ENCODE results near the gene CDC42EP2.

CDC42EP2 gene

DNA sequence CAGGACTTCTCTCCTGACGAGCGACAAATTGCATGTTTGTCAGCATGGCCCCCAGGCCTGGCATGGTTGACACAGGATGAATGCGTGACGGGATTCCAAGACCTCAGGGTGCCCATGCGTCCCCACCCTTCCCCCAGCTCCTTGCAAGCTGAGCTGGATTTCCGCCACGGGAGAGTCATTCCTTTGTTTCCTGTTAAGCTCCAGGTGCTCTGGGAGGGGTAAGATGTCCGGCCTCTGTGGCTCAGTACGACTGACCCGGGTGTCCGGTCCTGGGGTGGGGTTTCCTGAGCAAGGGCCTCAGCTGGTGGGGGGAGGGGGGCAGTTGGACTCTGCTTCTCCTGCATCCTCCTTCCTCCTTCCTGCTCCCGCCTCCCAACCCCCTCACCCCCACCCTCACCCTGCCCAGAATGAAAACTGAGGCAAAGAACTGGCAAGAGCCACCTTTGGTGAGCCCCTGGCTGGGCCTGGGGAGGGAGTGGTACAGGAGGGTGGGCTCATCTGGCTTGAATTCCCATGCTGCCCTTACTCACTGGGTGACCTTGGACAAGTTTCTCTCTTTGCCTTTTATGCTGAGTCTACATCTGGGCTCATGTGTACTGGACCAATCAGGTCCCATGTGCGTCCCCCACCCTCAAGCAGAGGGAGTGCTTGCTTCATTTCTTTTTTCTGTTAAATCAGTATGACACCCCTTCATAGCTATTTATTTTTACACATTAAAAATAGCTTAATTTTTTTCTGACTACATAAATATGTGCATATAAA lies 2.5 kb downstream of the CDC42EP2 start:
- H3K36me3 ChIP-seq (ENCODE audit: control insufficient read depth in 4 of 4, insufficient read depth in 4 of 4, low read length in 3 of 4), result peaks cover 0 to 8% (median 4%) of the 10 kb centered on the region in 4 experiments
- WGBS (ENCODE audit: insufficient coverage), result 89% methylated on average over 5 of the region's 13 CpGs
- no peak for DNase-seq
- H3K27ac ChIP-seq (ENCODE audit: insufficient read depth in 1 of 2, low read depth in 1 of 2, low read length in 2 of 2, poor library complexity in 1 of 2, severe bottlenecking in 2 of 2), result no peak overlapping the region
- H3K27me3 ChIP-seq (replicated peaks in 2 of 5; ENCODE audit: control insufficient read depth in 4 of 5, insufficient read depth in 5 of 5, low read length in 4 of 5), result peaks cover 0 to 11% (median 0%) of the 10 kb centered on the region in 5 experiments
- no peak overlapping the region for H3K4me3 ChIP-seq (ENCODE audit: control insufficient read depth in 1 of 7, extremely low read depth in 1 of 7, insufficient read depth in 4 of 7, low read depth in 2 of 7, low read length in 6 of 7)
- no peaks in the 10 kb centered on the region for H3K9me3 ChIP-seq (ENCODE audit: control extremely low read depth in 1 of 5, control insufficient read depth in 4 of 5, insufficient read depth in 2 of 5, low read depth in 1 of 5, low read length in 4 of 5)
- H3K4me1 ChIP-seq (ENCODE audit: control extremely low read depth in 1 of 4, control insufficient read depth in 4 of 4, insufficient read depth in 4 of 4, low read length in 3 of 4), result peaks cover 0 to 22% (median 12%) of the 10 kb centered on the region in 4 experiments
- CTCF ChIA-PET, result interaction anchor here (0.6 to 9.9 kb wide), 21 partner anchors 12 to 204 kb away, joined by 3 to 224 read pairs (median 6); partner anchors contain the start of genes DPF2, POLA2 and TIGD3
- POLR2A ChIA-PET, result interaction anchor here (0.6 to 1.3 kb wide), 2 partner anchors 40 to 118 kb away, joined by 4 read pairs; no protein-coding TSS in a partner anchor

DNA sequence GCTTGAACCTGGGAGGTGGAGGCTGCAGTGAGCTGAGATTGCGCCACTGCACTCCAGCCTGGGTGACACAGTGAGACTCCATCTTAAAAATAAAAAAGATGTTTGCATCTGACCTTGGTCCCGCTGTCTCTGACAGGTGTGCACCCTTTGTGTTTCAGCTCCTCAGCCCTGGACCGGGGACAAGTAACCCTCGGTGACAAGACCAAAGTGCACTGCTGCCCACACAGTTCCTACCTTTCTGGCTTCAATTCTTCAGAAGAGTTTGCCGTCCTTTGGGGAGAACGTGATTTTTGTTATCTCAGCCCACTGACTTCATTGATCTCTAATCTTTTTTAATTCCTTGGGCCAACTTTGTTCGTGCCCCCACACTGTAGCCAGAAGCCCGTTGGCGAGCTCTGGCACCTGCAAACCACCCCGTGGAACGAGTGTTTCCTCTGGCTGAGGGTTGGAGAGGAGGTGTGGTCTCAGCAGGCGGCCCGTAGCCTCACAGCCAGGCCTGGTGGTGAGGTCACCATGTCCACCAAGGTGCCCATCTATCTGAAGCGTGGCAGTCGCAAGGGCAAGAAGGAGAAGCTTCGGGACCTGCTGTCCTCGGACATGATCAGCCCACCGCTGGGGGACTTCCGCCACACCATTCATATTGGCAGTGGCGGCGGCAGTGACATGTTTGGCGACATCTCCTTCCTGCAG lies 5.9 kb downstream of the CDC42EP2 start:
- Histone ChIP-seq H3K36me3 (ENCODE audit: control insufficient read depth in 4 of 4, insufficient read depth in 4 of 4, low read length in 3 of 4) (peaks cover 0 to 10% (median 4%) of the 10 kb centered on the region in 4 experiments), H3K9me3 (ENCODE audit: control extremely low read depth in 1 of 5, control insufficient read depth in 4 of 5, insufficient read depth in 2 of 5, low read depth in 1 of 5, low read length in 4 of 5) (no peaks in the 10 kb centered on the region), H3K27ac (ENCODE audit: insufficient read depth in 1 of 2, low read depth in 1 of 2, low read length in 2 of 2, poor library complexity in 1 of 2, severe bottlenecking in 2 of 2) (no peak overlapping the region), H3K27me3 (replicated peaks in 2 of 5; ENCODE audit: control insufficient read depth in 4 of 5, insufficient read depth in 5 of 5, low read length in 4 of 5) (no peaks in the 10 kb centered on the region), H3K4me1 (ENCODE audit: control extremely low read depth in 1 of 4, control insufficient read depth in 4 of 4, insufficient read depth in 4 of 4, low read length in 3 of 4) (peaks cover 0 to 8% (median 3%) of the 10 kb centered on the region in 4 experiments), H3K4me3 (ENCODE audit: control insufficient read depth in 1 of 7, extremely low read depth in 1 of 7, insufficient read depth in 4 of 7, low read depth in 2 of 7, low read length in 6 of 7) (no peak overlapping the region)
- ChIA-PET POLR2A (no interaction called here), CTCF (interaction anchor here (1.3 to 17.7 kb wide), 4 partner anchors 9 to 48 kb away, joined by 3 to 284 read pairs (median 8); no protein-coding TSS in a partner anchor)
- DNase-seq, result no peak
- WGBS (ENCODE audit: insufficient coverage), result 94% methylated on average over 22 of the region's 22 CpGs

- WGBS (ENCODE audit: insufficient coverage), result 97% methylated on average over 15 of the region's 15 CpGs
- Histone ChIP-seq H3K9me3 (ENCODE audit: control extremely low read depth in 1 of 5, control insufficient read depth in 4 of 5, insufficient read depth in 2 of 5, low read depth in 1 of 5, low read length in 4 of 5) (no peaks in the 10 kb centered on the region), H3K4me3 (ENCODE audit: control insufficient read depth in 1 of 7, extremely low read depth in 1 of 7, insufficient read depth in 4 of 7, low read depth in 2 of 7, low read length in 6 of 7) (no peak overlapping the region), H3K36me3 (ENCODE audit: control insufficient read depth in 4 of 4, insufficient read depth in 4 of 4, low read length in 3 of 4) (peaks cover 0 to 10% (median 4%) of the 10 kb centered on the region in 4 experiments), H3K27ac (ENCODE audit: insufficient read depth in 1 of 2, low read depth in 1 of 2, low read length in 2 of 2, poor library complexity in 1 of 2, severe bottlenecking in 2 of 2) (no peak overlapping the region), H3K4me1 (ENCODE audit: control extremely low read depth in 1 of 4, control insufficient read depth in 4 of 4, insufficient read depth in 4 of 4, low read length in 3 of 4) (peaks cover 0 to 3% (median 0%) of the 10 kb centered on the region in 4 experiments), H3K27me3 (replicated peaks in 2 of 5; ENCODE audit: control insufficient read depth in 4 of 5, insufficient read depth in 5 of 5, low read length in 4 of 5) (no peaks in the 10 kb centered on the region)
- ChIA-PET CTCF (interaction anchor here (1.2 to 17.7 kb wide), 4 partner anchors 12 to 48 kb away, joined by 3 to 284 read pairs (median 4); no protein-coding TSS in a partner anchor), POLR2A (no interaction called here)
- no peak for DNase-seq
These were observed 6.4 kb downstream of the CDC42EP2 start for GRCh38 chr11:65321076-65321475.

DNA sequence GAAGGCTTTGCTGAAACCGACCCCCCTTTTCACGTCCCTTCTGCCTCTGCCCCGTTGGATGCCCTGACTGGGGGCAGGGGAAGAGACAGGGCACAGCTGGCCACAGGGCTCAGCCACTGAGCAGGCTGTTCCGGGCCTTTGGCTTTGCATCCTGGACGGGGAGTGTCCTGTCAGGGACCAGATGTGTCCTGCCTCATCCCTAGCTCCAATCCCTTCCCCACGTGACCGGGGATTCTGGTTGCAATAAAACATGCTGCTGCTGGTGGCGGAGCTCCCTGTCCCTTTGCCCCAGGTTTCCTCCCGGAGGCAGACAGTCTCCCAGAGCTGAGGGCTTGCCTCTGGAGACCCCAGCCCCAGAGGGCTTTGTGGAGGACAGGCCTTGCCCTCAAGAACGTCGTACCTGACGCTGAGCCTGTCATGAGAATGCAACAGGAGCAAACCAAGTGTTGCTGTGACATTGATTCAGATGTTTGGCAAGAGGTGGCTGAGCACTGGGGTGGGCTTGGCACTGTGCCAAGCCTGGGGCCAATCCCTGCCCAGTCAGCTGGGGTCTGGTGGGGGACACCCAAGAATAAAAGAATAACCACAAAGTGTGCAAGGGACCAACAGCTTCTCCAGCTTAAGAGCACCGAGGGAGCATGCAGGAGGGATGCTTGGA lies 7.3 kb downstream of the CDC42EP2 start:
- H3K27ac ChIP-seq (ENCODE audit: insufficient read depth in 1 of 2, low read depth in 1 of 2, low read length in 2 of 2, poor library complexity in 1 of 2, severe bottlenecking in 2 of 2), result no peak overlapping the region
- CTCF ChIA-PET, result interaction anchor here (1.2 to 17.7 kb wide), 7 partner anchors 10 to 49 kb away, joined by 3 to 284 read pairs (median 3); no protein-coding TSS in a partner anchor
- POLR2A ChIA-PET, result no interaction called here

DNA sequence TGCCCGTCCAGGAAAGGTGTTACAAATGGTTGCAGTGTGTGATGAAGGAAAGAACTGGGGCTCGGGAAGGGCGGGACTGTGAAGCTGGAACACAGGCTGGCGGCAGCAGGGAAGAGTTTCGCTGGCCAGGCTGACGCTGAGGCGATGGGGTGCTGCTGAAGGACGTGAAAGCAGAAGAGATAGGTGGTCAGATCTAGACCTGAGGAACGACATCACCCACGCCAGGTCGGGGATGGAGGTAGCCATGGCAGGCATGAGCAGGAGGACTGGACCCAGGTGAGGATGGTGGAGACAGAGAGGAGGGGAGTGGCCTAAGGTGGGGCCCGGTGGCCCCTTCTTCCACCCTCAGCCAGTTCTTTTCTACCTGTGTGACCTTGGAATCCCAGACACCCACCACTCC lies 9.1 kb downstream of the CDC42EP2 start:
- H3K36me3 ChIP-seq (ENCODE audit: control insufficient read depth in 4 of 4, insufficient read depth in 4 of 4, low read length in 3 of 4), result peaks cover 0 to 10% (median 4%) of the 10 kb centered on the region in 4 experiments
- H3K4me1 ChIP-seq (ENCODE audit: control extremely low read depth in 1 of 4, control insufficient read depth in 4 of 4, insufficient read depth in 4 of 4, low read length in 3 of 4), result no peaks in the 10 kb centered on the region
- no peaks in the 10 kb centered on the region for H3K27me3 ChIP-seq (replicated peaks in 2 of 5; ENCODE audit: control insufficient read depth in 4 of 5, insufficient read depth in 5 of 5, low read length in 4 of 5)
- DNase-seq, result no peak
- H3K4me3 ChIP-seq (ENCODE audit: control insufficient read depth in 1 of 7, extremely low read depth in 1 of 7, insufficient read depth in 4 of 7, low read depth in 2 of 7, low read length in 6 of 7), result no peak overlapping the region
- H3K27ac ChIP-seq (ENCODE audit: insufficient read depth in 1 of 2, low read depth in 1 of 2, low read length in 2 of 2, poor library complexity in 1 of 2, severe bottlenecking in 2 of 2), result no peak overlapping the region
- no peaks in the 10 kb centered on the region for H3K9me3 ChIP-seq (ENCODE audit: control extremely low read depth in 1 of 5, control insufficient read depth in 4 of 5, insufficient read depth in 2 of 5, low read depth in 1 of 5, low read length in 4 of 5)
- WGBS (ENCODE audit: insufficient coverage), result 96% methylated on average over 11 of the region's 12 CpGs
- POLR2A ChIA-PET, result no interaction called here
- CTCF ChIA-PET, result interaction anchor here (12.0 to 17.7 kb wide), 2 partner anchors 11 to 51 kb away, joined by 153 to 284 read pairs; partner anchors contain the start of gene CDC42EP2

More for the DNA sequence above, 7.3 kb downstream of the CDC42EP2 start:
- Histone ChIP-seq H3K27me3 (replicated peaks in 2 of 5; ENCODE audit: control insufficient read depth in 4 of 5, insufficient read depth in 5 of 5, low read length in 4 of 5) (no peaks in the 10 kb centered on the region), H3K9me3 (ENCODE audit: control extremely low read depth in 1 of 5, control insufficient read depth in 4 of 5, insufficient read depth in 2 of 5, low read depth in 1 of 5, low read length in 4 of 5) (no peaks in the 10 kb centered on the region), H3K36me3 (ENCODE audit: control insufficient read depth in 4 of 4, insufficient read depth in 4 of 4, low read length in 3 of 4) (peaks cover 0 to 10% (median 4%) of the 10 kb centered on the region in 4 experiments), H3K4me1 (ENCODE audit: control extremely low read depth in 1 of 4, control insufficient read depth in 4 of 4, insufficient read depth in 4 of 4, low read length in 3 of 4) (peaks cover 0 to 3% (median 0%) of the 10 kb centered on the region in 4 experiments), H3K4me3 (ENCODE audit: control insufficient read depth in 1 of 7, extremely low read depth in 1 of 7, insufficient read depth in 4 of 7, low read depth in 2 of 7, low read length in 6 of 7) (no peak overlapping the region)
- WGBS (ENCODE audit: insufficient coverage), result 95% methylated on average over 11 of the region's 13 CpGs
- no peak for DNase-seq

- Histone ChIP-seq H3K27ac (ENCODE audit: insufficient read depth in 1 of 2, low read depth in 1 of 2, low read length in 2 of 2, poor library complexity in 1 of 2, severe bottlenecking in 2 of 2) (no peak overlapping the region), H3K9me3 (ENCODE audit: control extremely low read depth in 1 of 5, control insufficient read depth in 4 of 5, insufficient read depth in 2 of 5, low read depth in 1 of 5, low read length in 4 of 5) (no peaks in the 10 kb centered on the region), H3K36me3 (ENCODE audit: control insufficient read depth in 4 of 4, insufficient read depth in 4 of 4, low read length in 3 of 4) (peaks cover 0 to 10% (median 4%) of the 10 kb centered on the region in 4 experiments), H3K4me3 (ENCODE audit: control insufficient read depth in 1 of 7, extremely low read depth in 1 of 7, insufficient read depth in 4 of 7, low read depth in 2 of 7, low read length in 6 of 7) (no peak overlapping the region), H3K4me1 (ENCODE audit: control extremely low read depth in 1 of 4, control insufficient read depth in 4 of 4, insufficient read depth in 4 of 4, low read length in 3 of 4) (peaks cover 3 to 8% (median 7%) of the 10 kb centered on the region in 4 experiments), H3K27me3 (replicated peaks in 2 of 5; ENCODE audit: control insufficient read depth in 4 of 5, insufficient read depth in 5 of 5, low read length in 4 of 5) (no peaks in the 10 kb centered on the region)
- POLR2A ChIA-PET, result no interaction called here
- no peak for DNase-seq
- WGBS (ENCODE audit: insufficient coverage), result 92% methylated on average over 1 of the region's 4 CpGs
- CTCF ChIA-PET, result interaction anchor here (12.0 to 17.7 kb wide), 2 partner anchors 12 to 53 kb away, joined by 153 to 284 read pairs; partner anchors contain the start of gene CDC42EP2
These were observed 10.8 kb downstream of the CDC42EP2 start for GRCh38 chr11:65325435-65325834.
